Prostate gland (tissue), 2 donors: ENCODE results near the gene SEM1.

Source experiments
- POLR2A ChIP-seq: fragments of 450-650 bp; IDR thresholded peaks from one replicate; pipeline ENCODE4 v1.6.1; 2016; ENCODE audit warnings: antibody characterized with exemption, mild to moderate bottlenecking
- POLR2AphosphoS5 ChIP-seq: sonication (generic); formaldehyde crosslinking; IDR thresholded peaks from one replicate; pipeline ENCODE4 v1.6.1; 2017; ENCODE audit warnings: antibody characterized with exemption
- TF ChIP-seq, protein P1 (sequence below), 4 experiments: fragments of 200-600 bp in 2 of 4; fragments of 450-650 bp in 2 of 4; sonication (generic) in 2 of 4; IDR thresholded peaks; 1 replicate in 3 of 4; 2 replicates in 1 of 4; pipeline ENCODE4 v1.5.1; 2016 to 2019; ENCODE audit warnings: antibody characterized with exemption in 4 of 4, mild to moderate bottlenecking in 2 of 4, moderate library complexity in 2 of 4

DNA sequence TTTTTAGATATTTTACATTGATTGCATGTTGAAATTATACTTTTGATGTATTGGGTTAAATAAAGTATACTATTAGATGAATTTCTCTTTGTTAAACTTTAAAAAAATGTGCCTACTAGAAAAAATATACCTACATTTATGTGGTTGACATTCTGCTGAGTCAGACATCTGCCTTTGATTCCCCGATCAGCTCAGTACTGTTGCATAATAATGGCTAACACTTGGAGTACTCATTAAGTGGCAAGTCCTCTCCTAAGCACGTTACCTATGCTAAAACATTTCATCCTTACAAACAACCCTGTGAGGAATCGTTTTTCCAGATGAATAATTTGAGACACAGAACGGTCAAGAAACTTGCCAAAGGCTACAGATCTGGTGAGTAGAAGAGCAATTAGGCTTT is 14.0 kb upstream of the SEM1 start:
- TF ChIP-seq, protein P1, sequence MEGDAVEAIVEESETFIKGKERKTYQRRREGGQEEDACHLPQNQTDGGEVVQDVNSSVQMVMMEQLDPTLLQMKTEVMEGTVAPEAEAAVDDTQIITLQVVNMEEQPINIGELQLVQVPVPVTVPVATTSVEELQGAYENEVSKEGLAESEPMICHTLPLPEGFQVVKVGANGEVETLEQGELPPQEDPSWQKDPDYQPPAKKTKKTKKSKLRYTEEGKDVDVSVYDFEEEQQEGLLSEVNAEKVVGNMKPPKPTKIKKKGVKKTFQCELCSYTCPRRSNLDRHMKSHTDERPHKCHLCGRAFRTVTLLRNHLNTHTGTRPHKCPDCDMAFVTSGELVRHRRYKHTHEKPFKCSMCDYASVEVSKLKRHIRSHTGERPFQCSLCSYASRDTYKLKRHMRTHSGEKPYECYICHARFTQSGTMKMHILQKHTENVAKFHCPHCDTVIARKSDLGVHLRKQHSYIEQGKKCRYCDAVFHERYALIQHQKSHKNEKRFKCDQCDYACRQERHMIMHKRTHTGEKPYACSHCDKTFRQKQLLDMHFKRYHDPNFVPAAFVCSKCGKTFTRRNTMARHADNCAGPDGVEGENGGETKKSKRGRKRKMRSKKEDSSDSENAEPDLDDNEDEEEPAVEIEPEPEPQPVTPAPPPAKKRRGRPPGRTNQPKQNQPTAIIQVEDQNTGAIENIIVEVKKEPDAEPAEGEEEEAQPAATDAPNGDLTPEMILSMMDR (IDR thresholded peaks at IDR 0.05), result no peak
- TF ChIP-seq POLR2AphosphoS5, result no peak
- no peak for TF ChIP-seq POLR2A
